Spleen (tissue), 3 donors: ENCODE results near the gene TMEM88.

Experiments
- POLR2A ChIP-seq, 3 donors: fragments of 450-650 bp; IDR thresholded peaks; one replicate each; pipeline ENCODE4 v1.5.1; 2017; ENCODE audit warnings: antibody characterized with exemption in 3 of 3, mild to moderate bottlenecking in 1 of 3
- POLR2AphosphoS5 ChIP-seq, 3 donors: sonication (generic); formaldehyde crosslinking; IDR thresholded peaks; one replicate each; pipeline ENCODE4 v1.5.1; 2017; ENCODE audit warnings: antibody characterized with exemption in 3 of 3

GRCh38 chr17:7882068-7882467 lies 27.2 kb downstream of the TMEM88 start:
- TF ChIP-seq POLR2A (IDR thresholded peaks at IDR 0.05) = no peak
- TF ChIP-seq POLR2AphosphoS5 (IDR thresholded peaks at IDR 0.05) = no peak
